Trophoblast cell (in vitro differentiated cells and primary cell): ENCODE measurements around the gene STPG4. TPM values are rescaled to one million over a fixed set of nuclear protein-coding genes. Genes with fewer than 3 reads are reported as not detected.

Source experiments
- DNase-seq, 2 donors: peaks; one replicate each; pipeline ENCODE4 v3.0.0-alpha.2; 2016
- H2AFZ ChIP-seq: 2 replicates; pipeline ENCODE4 v1.6.1; 2013; ENCODE audit warnings: low read length, moderate library complexity, mild to moderate bottlenecking; ENCODE audit not compliant: insufficient read depth, poor library complexity
- H2AK5ac ChIP-seq: 2 replicates; pipeline ENCODE4 v1.6.1; 2013; ENCODE audit warnings: mild to moderate bottlenecking, low read length
- H2BK120ac ChIP-seq: 2 replicates; pipeline ENCODE4 v1.6.1; 2013; ENCODE audit warnings: low read length, mild to moderate bottlenecking, moderate library complexity; ENCODE audit not compliant: insufficient read depth, poor library complexity
- H2BK12ac ChIP-seq: 2 replicates; pipeline ENCODE4 v1.6.1; 2013; ENCODE audit warnings: mild to moderate bottlenecking, low read length, moderate library complexity
- H2BK5ac ChIP-seq: 2 replicates; pipeline ENCODE4 v1.6.1; 2013; ENCODE audit warnings: low read length, low read depth, moderate library complexity, mild to moderate bottlenecking; ENCODE audit not compliant: poor library complexity
- H3K14ac ChIP-seq: 2 replicates; pipeline ENCODE4 v1.6.1; 2013; ENCODE audit warnings: mild to moderate bottlenecking, low read length
- H3K18ac ChIP-seq: 2 replicates; pipeline ENCODE4 v1.6.1; 2013; ENCODE audit warnings: mild to moderate bottlenecking, low read length
- H3K23ac ChIP-seq: 2 replicates; pipeline ENCODE4 v1.6.1; 2013; ENCODE audit warnings: low read length
- H3K27ac ChIP-seq: 2 replicates; pipeline ENCODE4 v1.5.1; 2013; ENCODE audit warnings: low read depth, mild to moderate bottlenecking, inconsistent platforms, low read length, moderate library complexity
- H3K27me3 ChIP-seq: 2 replicates; pipeline ENCODE4 v1.6.1; 2013; ENCODE audit warnings: inconsistent platforms, mild to moderate bottlenecking, low read length, moderate library complexity; ENCODE audit not compliant: insufficient read depth
- H3K36me3 ChIP-seq, 2 experiments: 1 replicate in 1 of 2; 2 replicates in 1 of 2; pipeline ENCODE4 v1.6.1; 2013; ENCODE audit warnings: low read length in 2 of 2, mild to moderate bottlenecking in 2 of 2, moderate library complexity in 1 of 2; ENCODE audit not compliant: insufficient read depth in 2 of 2, control insufficient read depth in 1 of 2
- H3K4ac ChIP-seq: 2 replicates; pipeline ENCODE4 v1.6.1; 2013; ENCODE audit warnings: low read depth, mild to moderate bottlenecking, low read length, moderate library complexity
- H3K4me1 ChIP-seq, 2 experiments: 1 replicate in 1 of 2; 2 replicates in 1 of 2; pipeline ENCODE4 v1.6.1; 2013; ENCODE audit warnings: low read length in 2 of 2, mild to moderate bottlenecking in 2 of 2, moderate library complexity in 1 of 2; ENCODE audit not compliant: insufficient read depth in 2 of 2, control insufficient read depth in 1 of 2
- H3K4me2 ChIP-seq: 2 replicates; pipeline ENCODE4 v1.6.1; 2013; ENCODE audit warnings: inconsistent platforms, mild to moderate bottlenecking, low read length, moderate library complexity
- H3K4me3 ChIP-seq: 2 replicates; pipeline ENCODE4 v1.5.1; 2013; ENCODE audit warnings: mild to moderate bottlenecking, low read depth, low read length, inconsistent platforms
- H3K79me1 ChIP-seq: one replicate; pipeline ENCODE4 v1.6.1; 2013; ENCODE audit warnings: low read length
- H3K79me2 ChIP-seq: 2 replicates; pipeline ENCODE4 v1.6.1; 2013; ENCODE audit warnings: low read length, mild to moderate bottlenecking; ENCODE audit not compliant: control insufficient read depth, insufficient read depth, poor library complexity
- H3K9ac ChIP-seq: 2 replicates; pipeline ENCODE4 v1.6.1; 2013; ENCODE audit warnings: mild to moderate bottlenecking, low read length
- H3K9me3 ChIP-seq: 2 replicates; pipeline ENCODE4 v1.6.1; 2013; ENCODE audit warnings: low read depth, mild to moderate bottlenecking, control low read depth, inconsistent platforms, low read length; ENCODE audit not compliant: insufficient read depth
- H4K12ac ChIP-seq: 2 replicates; pipeline ENCODE4 v1.6.1; 2013; ENCODE audit warnings: low read depth, mild to moderate bottlenecking, low read length, moderate library complexity
- H4K8ac ChIP-seq: 2 replicates; pipeline ENCODE4 v1.6.1; 2013; ENCODE audit warnings: low read depth, mild to moderate bottlenecking, low read length, moderate library complexity
- H4K91ac ChIP-seq: one replicate; pipeline ENCODE4 v1.6.1; 2013; ENCODE audit warnings: low read depth, mild to moderate bottlenecking, low read length, moderate library complexity
- WGBS: extraction: QIAGEN DNeasy Blood & Tissue Kit; methylation state at CpG from one replicate; pipeline ENCODE4 v1.1.7; 2013; ENCODE audit warnings: missing lambda C conversion rate; ENCODE audit not compliant: insufficient read length, insufficient coverage; ENCODE audit errors: extremely low coverage; 5-methylcytosine and 5-hydroxymethylcytosine counted together
- polyA plus RNA-seq: library from polyadenylated mRNA; stranded (reverse); fragments of 200-250 nt; gene quantifications from 2 replicates; pipeline ENCODE4 v1.2.3, GENCODE V29; 2013

Gene STPG4
- 0.15 TPM in 1 of 2 replicates, not detected in the other for polyA plus RNA-seq

- H4K12ac ChIP-seq: no peak within 1 kb of the TSS
- H2AFZ ChIP-seq: no peak within 1 kb of the TSS
- no peaks in the 10 kb centered on the region for H3K9me3 ChIP-seq
- peaks cover 12 to 17% of the 10 kb centered on the region in 2 experiments for H3K36me3 ChIP-seq
- H3K23ac ChIP-seq: no peak within 1 kb of the TSS
- H4K91ac ChIP-seq: no peak within 1 kb of the TSS
- no peak within 1 kb of the TSS for H2AK5ac ChIP-seq
- no peak for DNase-seq
- no CpG with 5 or more reads among the region's 30 CpGs for WGBS
- no peak within 1 kb of the TSS for H3K27ac ChIP-seq
- H2BK5ac ChIP-seq: no peak within 1 kb of the TSS
- no peak within 1 kb of the TSS for H3K4me3 ChIP-seq
- H3K9ac ChIP-seq: no peak within 1 kb of the TSS
- H2BK120ac ChIP-seq: no peak within 1 kb of the TSS
- H3K4me1 ChIP-seq: no peaks in the 10 kb centered on the region
- no peaks in the 10 kb centered on the region for H3K27me3 ChIP-seq
- H4K8ac ChIP-seq: no peak within 1 kb of the TSS
- no peak within 1 kb of the TSS for H3K18ac ChIP-seq
- no peaks in the 10 kb centered on the region for H3K79me2 ChIP-seq
- H3K14ac ChIP-seq: no peak within 1 kb of the TSS
- H2BK12ac ChIP-seq: no peak within 1 kb of the TSS
- no peaks in the 10 kb centered on the region for H3K79me1 ChIP-seq
- no peak within 1 kb of the TSS for H3K4ac ChIP-seq
- no peak within 1 kb of the TSS for H3K4me2 ChIP-seq
Measured at GRCh38 chr2:47155091-47155876, at the start of gene STPG4. TSS of gene STPG4 (minus strand) at chr2:47155308. CDS start at chr2:47155251, 57 bp downstream.

- WGBS: no CpG with 5 or more reads among the region's 3 CpGs
Measured at GRCh38 chr2:47204691-47205090, 49.6 kb upstream of the STPG4 start.

GRCh38 chr2:47203995-47204394, 48.9 kb upstream of the STPG4 start:
- Histone ChIP-seq H2BK12ac (peak overlapping the region; percentile 25), H3K79me2 (no peaks in the 10 kb centered on the region), H3K27me3 (no peaks in the 10 kb centered on the region), H3K23ac (no peak overlapping the region), H3K79me1 (peaks cover 11% of the 10 kb centered on the region), H3K27ac (no peak overlapping the region), H3K4me3 (no peak overlapping the region), H4K12ac (no peak overlapping the region), H3K4me2 (no peak overlapping the region), H2AFZ (no peak overlapping the region), H2BK5ac (no peak overlapping the region), H3K14ac (no peak overlapping the region), H3K9ac (no peak overlapping the region), H4K91ac (no peak overlapping the region), H3K36me3 (no peaks in the 10 kb centered on the region), H3K9me3 (peaks cover 3% of the 10 kb centered on the region), H2AK5ac (peak overlapping the region; percentile 24), H3K18ac (no peak overlapping the region), H3K4me1 (peaks cover 5 to 19% of the 10 kb centered on the region in 2 experiments), H2BK120ac (no peak overlapping the region), H3K4ac (no peak overlapping the region), H4K8ac (no peak overlapping the region)
- WGBS: no CpG with 5 or more reads among the region's 4 CpGs
- no peak for DNase-seq

More at GRCh38 chr2:47204691-47205090, 49.6 kb upstream of the STPG4 start:
- H3K27ac ChIP-seq: no peak overlapping the region
- H3K23ac ChIP-seq: no peak overlapping the region
- no peaks in the 10 kb centered on the region for H3K36me3 ChIP-seq
- no peak overlapping the region for H3K4me3 ChIP-seq
- no peak for DNase-seq
- no peak overlapping the region for H4K12ac ChIP-seq
- H2BK12ac ChIP-seq: no peak overlapping the region
- no peak overlapping the region for H3K14ac ChIP-seq
- no peak overlapping the region for H2BK5ac ChIP-seq
- no peak overlapping the region for H3K4me2 ChIP-seq
- no peaks in the 10 kb centered on the region for H3K79me2 ChIP-seq
- H3K4ac ChIP-seq: no peak overlapping the region
- peaks cover 3% of the 10 kb centered on the region for H3K9me3 ChIP-seq
- no peaks in the 10 kb centered on the region for H3K27me3 ChIP-seq
- peaks cover 7% of the 10 kb centered on the region for H3K79me1 ChIP-seq
- no peak overlapping the region for H4K91ac ChIP-seq
- H2AK5ac ChIP-seq: no peak overlapping the region
- no peak overlapping the region for H2BK120ac ChIP-seq
- no peak overlapping the region for H3K18ac ChIP-seq
- no peak overlapping the region for H3K9ac ChIP-seq
- no peak overlapping the region for H2AFZ ChIP-seq
- no peak overlapping the region for H4K8ac ChIP-seq
- H3K4me1 ChIP-seq: peaks cover 5 to 15% of the 10 kb centered on the region in 2 experiments

GRCh38 chr2:47201224-47201623, 46.1 kb upstream of the STPG4 start:
- no peak overlapping the region for H3K4me3 ChIP-seq
- H3K23ac ChIP-seq: no peak overlapping the region
- no peak overlapping the region for H3K4me2 ChIP-seq
- no peak overlapping the region for H3K18ac ChIP-seq
- no peaks in the 10 kb centered on the region for H3K9me3 ChIP-seq
- H3K14ac ChIP-seq: no peak overlapping the region
- no peak overlapping the region for H3K4ac ChIP-seq
- no peak for DNase-seq
- no peaks in the 10 kb centered on the region for H3K36me3 ChIP-seq
- no peak overlapping the region for H3K27ac ChIP-seq
- H2BK12ac ChIP-seq: peak overlapping the region; percentile 78
- H3K79me1 ChIP-seq: peaks cover 13% of the 10 kb centered on the region
- H2AK5ac ChIP-seq: no peak overlapping the region
- peak overlapping the region; percentile 32 for H2BK5ac ChIP-seq
- no peaks in the 10 kb centered on the region for H3K27me3 ChIP-seq
- no peak overlapping the region for H3K9ac ChIP-seq
- H2BK120ac ChIP-seq: peak overlapping the region; percentile 46
- H3K4me1 ChIP-seq: peaks cover 2 to 14% of the 10 kb centered on the region in 2 experiments
- H2AFZ ChIP-seq: no peak overlapping the region
- no peak overlapping the region for H4K12ac ChIP-seq
- H4K91ac ChIP-seq: peak overlapping the region; percentile 43
- no CpG with 5 or more reads among the region's 2 CpGs for WGBS
- H3K79me2 ChIP-seq: no peaks in the 10 kb centered on the region
- H4K8ac ChIP-seq: no peak overlapping the region
